GM10266 (cell line): ENCODE data around the gene CYP4Z1.
"Not testable (repeated sequence)": the region's sequence is repeated elsewhere in the genome, so short reads cannot be mapped to it uniquely, and the experiment has no call there.

Experiments used
- DNase-seq: peaks from one replicate; pipeline ENCODE4 v3.0.0; 2012; ENCODE audit errors: extremely low spot score
- TF ChIP-seq, protein P1 (sequence below): IDR thresholded peaks from 2 replicates; pipeline ENCODE4 v1.5.1; 2012; ENCODE audit warnings: mild to moderate bottlenecking, low read depth; ENCODE audit not compliant: control insufficient read depth, insufficient read depth; ENCODE audit errors: missing control alignments

CYP4Z1 gene

DNA sequence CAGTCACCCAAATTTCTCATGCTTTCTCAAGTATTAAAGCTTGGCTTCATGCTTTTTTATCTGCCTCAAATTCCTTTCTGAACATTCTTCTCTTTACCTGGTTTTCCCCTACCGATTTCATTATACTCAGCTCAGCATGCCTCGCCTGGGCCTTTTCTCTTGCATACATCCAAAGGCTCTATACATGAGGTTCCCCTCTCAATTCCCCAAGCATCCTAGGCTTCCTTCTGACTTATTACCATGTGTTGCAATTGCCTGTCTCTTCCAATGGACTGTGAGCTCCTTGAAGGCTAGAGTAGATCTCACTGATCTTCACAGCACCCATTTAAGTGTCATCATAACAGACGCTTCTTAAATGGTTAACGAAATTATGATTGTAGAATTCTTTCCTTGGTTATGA is 46.1 kb downstream of the CYP4Z1 start:
- DNase-seq = no peak
- TF ChIP-seq, protein P1, sequence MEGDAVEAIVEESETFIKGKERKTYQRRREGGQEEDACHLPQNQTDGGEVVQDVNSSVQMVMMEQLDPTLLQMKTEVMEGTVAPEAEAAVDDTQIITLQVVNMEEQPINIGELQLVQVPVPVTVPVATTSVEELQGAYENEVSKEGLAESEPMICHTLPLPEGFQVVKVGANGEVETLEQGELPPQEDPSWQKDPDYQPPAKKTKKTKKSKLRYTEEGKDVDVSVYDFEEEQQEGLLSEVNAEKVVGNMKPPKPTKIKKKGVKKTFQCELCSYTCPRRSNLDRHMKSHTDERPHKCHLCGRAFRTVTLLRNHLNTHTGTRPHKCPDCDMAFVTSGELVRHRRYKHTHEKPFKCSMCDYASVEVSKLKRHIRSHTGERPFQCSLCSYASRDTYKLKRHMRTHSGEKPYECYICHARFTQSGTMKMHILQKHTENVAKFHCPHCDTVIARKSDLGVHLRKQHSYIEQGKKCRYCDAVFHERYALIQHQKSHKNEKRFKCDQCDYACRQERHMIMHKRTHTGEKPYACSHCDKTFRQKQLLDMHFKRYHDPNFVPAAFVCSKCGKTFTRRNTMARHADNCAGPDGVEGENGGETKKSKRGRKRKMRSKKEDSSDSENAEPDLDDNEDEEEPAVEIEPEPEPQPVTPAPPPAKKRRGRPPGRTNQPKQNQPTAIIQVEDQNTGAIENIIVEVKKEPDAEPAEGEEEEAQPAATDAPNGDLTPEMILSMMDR = no peak

DNA sequence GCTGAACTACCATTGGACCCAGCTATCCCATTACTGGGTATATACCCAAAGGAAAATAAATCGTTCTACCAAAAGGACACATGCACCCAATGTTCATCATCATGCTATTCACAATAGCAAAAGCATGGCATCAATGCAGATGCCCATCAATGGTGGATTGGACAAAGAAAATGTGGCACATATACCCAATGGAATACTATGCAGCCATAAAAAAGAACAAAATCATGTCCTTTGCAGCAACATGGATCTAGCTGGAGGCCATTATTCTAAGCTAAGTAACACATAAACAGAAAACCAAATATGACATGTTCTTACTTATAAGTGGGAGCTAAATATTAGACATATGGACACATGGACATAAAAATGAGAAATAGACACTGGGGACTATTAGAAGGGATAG is 54.0 kb downstream of the CYP4Z1 start:
- not testable (repeated sequence) for DNase-seq

DNA sequence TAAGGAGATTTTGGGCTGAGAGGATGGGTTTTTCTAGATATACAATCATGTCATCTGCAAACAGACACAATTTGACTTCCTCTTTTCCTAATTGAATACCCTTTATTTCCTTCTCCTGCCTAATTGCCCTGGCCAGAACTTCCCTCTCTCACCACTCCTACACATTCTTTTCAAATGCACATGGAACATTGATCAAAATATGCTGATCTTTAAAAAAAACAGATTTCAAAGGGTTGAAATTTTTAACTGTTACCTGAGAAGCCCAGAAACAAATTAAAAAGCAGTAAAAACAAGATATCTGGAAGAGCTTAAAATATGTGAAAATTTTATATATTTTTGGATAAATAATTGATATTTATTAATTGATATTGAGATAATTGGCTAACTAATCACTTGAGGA is 57.8 kb downstream of the CYP4Z1 start:
- not testable (repeated sequence) for DNase-seq

DNA sequence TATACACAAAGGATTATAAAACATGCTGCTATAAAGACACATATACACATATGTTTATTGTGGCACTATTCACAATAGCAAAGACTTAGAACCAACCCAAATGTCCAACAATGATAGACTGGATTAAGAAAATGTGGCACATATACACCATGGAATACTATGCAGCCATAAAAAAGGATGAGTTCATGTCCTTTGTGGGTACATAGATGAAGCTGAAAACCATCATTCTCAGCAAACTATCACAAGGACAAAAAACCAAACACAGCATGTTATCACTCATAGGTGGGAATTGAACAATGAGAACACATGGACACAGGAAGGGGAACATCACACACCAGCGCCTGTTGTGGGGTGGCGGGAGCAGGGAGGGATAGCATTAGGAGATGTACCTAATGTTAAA is 60.0 kb downstream of the CYP4Z1 start:
- DNase-seq = not testable (repeated sequence)

DNA sequence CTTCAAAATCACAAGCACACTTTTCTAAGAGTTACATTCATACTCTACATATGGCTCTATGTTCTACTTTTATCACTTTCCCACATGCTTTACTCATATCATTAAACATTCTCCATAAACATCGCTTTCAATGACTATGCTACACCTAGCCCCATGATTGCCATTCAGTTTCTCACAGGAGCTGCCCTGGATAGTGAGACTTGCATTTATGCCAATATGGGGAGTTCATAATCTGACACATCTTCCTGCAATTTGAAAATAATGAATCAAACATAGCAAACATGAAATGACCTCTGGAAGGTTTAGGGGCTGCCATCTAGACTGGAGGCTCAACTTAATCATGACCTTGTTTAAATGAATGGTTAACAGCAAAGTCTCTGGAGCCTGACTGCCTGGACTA is 61.2 kb downstream of the CYP4Z1 start:
- TF ChIP-seq, protein P1 = no peak
- no peak for DNase-seq

DNA sequence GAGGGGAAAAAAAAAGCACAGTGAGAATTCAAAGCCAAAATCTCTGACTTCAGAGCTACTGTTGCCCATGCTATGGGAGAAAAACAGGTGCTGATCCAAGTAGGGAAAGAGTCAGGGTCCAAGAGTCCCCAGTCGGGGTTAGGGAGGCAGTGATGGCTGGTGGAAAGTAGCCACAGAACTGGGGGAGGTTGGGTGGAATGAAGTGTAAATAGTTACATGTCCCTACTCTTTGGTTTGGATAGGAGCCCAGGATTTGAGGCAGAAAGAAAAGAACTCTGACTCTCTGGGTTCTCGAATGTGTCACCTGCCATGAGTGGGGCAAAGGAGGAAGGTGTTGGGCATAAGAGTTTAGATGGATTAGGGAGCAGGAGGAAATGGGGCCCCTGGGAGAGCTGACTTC is 61.8 kb downstream of the CYP4Z1 start:
- not testable (repeated sequence) for DNase-seq

DNA sequence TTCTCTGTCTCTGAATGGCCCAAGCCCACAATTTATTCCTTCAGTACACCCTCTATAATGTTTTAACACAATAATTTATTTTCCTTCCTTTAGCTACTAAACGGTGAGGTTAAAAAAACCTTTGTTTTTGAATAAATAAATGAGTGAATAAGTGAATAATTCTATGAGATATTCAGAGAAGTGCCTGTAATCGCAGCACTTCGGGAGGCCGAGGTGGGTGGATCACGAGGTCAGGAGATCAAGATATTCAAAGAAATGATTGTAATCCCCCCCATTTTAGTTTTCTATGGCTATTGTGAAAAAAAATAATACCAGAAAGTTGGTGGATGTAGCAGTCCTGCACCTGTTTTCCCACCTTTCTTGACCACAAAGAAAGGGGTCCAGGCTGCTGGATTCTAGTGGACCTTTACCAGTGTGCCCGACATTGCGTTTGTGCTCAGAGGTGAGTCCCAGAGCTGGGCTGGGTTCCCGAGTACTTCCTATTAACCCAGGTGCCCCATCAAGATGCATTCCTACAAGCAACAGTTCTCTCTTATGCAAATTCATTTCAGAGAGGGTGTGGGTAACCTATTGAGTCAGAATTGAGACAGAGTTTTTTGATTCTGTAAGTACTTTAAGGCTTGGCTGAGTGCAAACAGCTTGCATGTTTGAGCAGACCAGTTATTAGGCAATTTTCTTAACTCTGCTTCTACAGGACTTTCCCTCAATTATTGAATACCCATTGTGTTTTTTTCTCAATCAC is 62.6 kb downstream of the CYP4Z1 start:
- not testable (repeated sequence) for DNase-seq

DNA sequence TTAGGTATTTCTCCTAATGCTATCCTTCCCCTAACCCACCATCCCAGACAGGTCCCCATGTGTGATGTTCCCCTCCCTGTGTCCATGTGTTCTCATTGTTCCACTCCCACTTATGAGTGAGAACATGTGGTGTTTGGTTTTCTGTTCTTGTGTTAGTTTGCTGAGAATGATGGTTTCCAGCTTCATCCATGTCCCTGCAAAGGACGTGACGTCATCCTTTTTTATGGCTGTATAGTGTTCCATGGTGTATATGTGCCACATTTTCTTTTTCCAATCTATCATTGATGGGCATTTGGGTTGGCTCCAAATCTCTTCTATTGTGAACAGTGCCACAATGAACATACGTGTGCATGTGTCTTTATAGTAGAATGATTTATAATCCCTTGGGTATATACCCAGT is 65.6 kb downstream of the CYP4Z1 start:
- not testable (repeated sequence) for DNase-seq

DNA sequence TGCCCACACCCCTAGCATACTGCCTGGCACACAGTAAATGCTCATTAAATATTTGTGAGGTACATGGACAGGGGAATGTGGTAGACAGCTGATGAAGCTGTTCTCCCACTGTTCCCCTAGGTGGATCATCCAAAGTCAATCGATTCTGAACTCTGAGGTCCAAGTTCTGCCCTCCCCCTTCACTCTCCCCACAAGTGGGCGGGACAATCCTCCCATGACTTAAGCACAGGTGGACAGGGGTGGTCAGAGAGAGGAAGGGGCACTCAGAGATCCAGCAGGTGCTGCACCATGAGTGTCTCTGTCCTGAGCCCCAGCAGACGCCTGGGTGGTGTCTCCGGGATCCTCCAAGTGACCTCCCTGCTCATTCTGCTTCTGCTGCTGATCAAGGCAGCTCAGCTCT is 70.2 kb downstream of the CYP4Z1 start, which contains the start of gene CYP4A22:
Gene CYP4A22, plus strand, starts transcription at position 244 of the 400 bp plus-strand sequence. Its CDS starts 45 bp downstream, at position 289.
- TF ChIP-seq, protein P1 = no peak
- no peak for DNase-seq

DNA sequence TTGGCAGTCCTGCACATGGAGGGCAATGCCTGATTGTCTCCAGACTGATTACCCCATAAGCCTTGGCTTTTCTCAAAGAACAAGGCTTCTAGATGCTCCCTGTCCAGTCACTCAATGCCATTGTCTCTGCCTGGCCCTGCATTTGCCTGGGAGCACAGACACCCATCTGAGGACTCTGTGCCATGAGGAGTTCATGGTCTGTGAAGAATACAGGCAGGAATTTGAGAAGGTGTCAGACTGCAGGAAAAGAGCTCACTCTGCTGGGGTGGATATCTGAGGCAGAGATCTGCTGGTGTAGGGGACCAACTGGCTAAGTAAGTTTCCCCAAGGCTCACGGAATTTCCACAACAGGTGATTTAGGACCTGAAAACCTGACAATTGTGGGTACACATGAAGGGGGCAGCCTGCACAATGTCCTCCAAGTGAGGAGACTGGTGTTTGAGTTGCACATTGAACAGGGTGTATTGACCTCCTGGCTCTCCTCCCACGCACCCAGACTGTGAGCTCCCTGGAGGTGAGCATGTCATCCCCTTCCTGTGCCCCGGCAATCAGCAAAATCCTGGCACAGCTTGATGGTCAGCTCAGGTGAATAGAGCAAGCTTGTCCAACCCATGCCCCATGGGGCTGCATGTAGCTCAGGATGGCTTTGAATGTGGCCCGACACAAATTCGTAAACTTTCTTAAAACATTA is 71.0 kb downstream of the CYP4Z1 start:
- DNase-seq = no peak
- TF ChIP-seq, protein P1 = no peak

DNA sequence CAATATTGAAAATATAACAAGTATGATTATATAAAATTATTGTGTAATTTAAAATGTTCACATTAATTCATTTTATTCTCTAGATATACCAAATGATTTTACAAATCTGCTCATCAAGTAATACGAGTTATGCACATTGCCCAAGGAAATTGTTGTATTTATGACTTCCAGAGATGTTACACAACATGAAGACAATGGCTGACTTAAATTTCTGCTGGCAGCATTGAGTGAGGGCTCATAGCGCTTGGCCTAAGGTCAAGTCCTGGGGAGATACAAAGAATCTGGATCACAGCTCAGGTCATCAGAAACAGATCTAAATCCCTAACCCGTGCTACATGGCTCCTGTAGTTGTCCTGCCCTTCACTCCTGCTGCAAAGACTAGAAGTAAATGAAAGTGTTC is 73.3 kb downstream of the CYP4Z1 start:
- DNase-seq = not testable (repeated sequence)
